Mammary epithelial cell (primary cell): ENCODE data around the gene FAM216B.
"Not testable (repeated sequence)": the region's sequence is repeated elsewhere in the genome, so short reads cannot be mapped to it uniquely, and the experiment has no call there.

Experiments
- EZH2 ChIP-seq: IDR thresholded peaks from 2 replicates; pipeline ENCODE4 v1.6.1; 2012; ENCODE audit warnings: low read length, inconsistent platforms, borderline replicate concordance
- TF ChIP-seq, protein P1 (sequence below), 2 donors: IDR thresholded peaks in 1 of 2; conservative IDR thresholded peaks in 1 of 2; 2 replicates each; pipeline ENCODE4 v1.5.1; 2011 to 2012; ENCODE audit warnings: inconsistent platforms in 2 of 2, low read length in 2 of 2, mild to moderate bottlenecking in 2 of 2, control low read depth in 1 of 2, low read depth in 1 of 2; ENCODE audit not compliant: insufficient read depth in 1 of 2; ENCODE audit errors: extremely low read depth in 1 of 2

GRCh38 chr13:42776558-42776957, 4.8 kb upstream of the FAM216B start:
- TF ChIP-seq, protein P1, sequence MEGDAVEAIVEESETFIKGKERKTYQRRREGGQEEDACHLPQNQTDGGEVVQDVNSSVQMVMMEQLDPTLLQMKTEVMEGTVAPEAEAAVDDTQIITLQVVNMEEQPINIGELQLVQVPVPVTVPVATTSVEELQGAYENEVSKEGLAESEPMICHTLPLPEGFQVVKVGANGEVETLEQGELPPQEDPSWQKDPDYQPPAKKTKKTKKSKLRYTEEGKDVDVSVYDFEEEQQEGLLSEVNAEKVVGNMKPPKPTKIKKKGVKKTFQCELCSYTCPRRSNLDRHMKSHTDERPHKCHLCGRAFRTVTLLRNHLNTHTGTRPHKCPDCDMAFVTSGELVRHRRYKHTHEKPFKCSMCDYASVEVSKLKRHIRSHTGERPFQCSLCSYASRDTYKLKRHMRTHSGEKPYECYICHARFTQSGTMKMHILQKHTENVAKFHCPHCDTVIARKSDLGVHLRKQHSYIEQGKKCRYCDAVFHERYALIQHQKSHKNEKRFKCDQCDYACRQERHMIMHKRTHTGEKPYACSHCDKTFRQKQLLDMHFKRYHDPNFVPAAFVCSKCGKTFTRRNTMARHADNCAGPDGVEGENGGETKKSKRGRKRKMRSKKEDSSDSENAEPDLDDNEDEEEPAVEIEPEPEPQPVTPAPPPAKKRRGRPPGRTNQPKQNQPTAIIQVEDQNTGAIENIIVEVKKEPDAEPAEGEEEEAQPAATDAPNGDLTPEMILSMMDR (conservative IDR thresholded peaks at IDR 0.05 in 1 of 2, IDR thresholded peaks at IDR 0.05 in 1 of 2; ENCODE audit: extremely low read depth in 1 of 2, insufficient read depth in 1 of 2, low read depth in 1 of 2, low read length in 2 of 2), result not testable (repeated sequence)
- not testable (repeated sequence) for TF ChIP-seq EZH2
